ENCODE data around the gene PDSS2.
"Not testable (repeated sequence)": the region's sequence is repeated elsewhere in the genome, so short reads cannot be mapped to it uniquely, and the experiment has no call there.

The PDSS2 gene

DNA sequence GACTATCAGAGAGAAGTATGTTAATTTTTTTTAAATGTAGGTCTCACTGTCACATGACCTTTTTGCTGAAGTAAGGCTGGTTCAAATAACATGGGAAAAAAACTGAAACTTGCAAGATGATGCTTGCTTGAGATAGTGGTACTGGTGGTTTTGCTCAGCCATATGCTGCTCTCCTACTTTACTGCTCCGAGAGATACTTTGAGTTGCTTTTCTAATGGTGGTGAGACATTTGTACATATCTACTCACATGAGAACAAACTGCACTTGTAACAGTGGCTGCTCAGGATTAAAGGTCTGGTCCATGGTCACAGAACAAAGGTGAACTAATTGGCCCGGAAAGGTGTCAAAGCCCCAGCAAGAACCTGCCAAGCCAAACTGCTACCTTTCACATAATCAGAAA is 237.8 kb downstream of the PDSS2 start:
- DNase-seq (ENCODE audit: low read depth in 1 of 2, low spot score in 1 of 2) = no peak

GRCh38 chr6:107219851-107220250 is 239.5 kb downstream of the PDSS2 start:
- DNase-seq (ENCODE audit: low read depth in 1 of 2, low spot score in 1 of 2) = no peak

GRCh38 chr6:107218142-107218541 is 241.2 kb downstream of the PDSS2 start:
- no peak for DNase-seq (ENCODE audit: low read depth in 1 of 2, low spot score in 1 of 2)

DNA sequence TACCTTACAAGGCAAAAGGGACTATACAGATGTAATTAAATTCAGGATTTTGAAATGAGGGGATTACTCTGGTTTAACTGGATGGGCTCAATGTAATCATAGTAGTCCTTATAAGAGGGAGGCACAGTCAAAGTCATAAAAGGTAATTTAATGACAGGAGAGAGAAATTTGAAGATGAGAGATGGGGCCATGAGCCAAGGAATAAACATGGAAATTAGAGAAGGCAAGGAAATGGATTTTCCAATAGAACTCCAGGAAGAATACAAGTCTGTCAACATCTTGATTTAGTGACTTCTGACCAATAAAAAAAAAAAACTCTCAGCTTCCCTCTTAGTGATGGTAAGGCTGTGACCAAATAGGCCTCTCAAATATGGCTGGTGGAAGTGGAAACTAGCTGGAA is 242.1 kb downstream of the PDSS2 start:
- no peak for DNase-seq (ENCODE audit: low read depth in 1 of 2, low spot score in 1 of 2)

- DNase-seq (ENCODE audit: low read depth in 1 of 2, low spot score in 1 of 2) = no peak
These were observed 243.0 kb downstream of the PDSS2 start for GRCh38 chr6:107216197-107216933.

DNA sequence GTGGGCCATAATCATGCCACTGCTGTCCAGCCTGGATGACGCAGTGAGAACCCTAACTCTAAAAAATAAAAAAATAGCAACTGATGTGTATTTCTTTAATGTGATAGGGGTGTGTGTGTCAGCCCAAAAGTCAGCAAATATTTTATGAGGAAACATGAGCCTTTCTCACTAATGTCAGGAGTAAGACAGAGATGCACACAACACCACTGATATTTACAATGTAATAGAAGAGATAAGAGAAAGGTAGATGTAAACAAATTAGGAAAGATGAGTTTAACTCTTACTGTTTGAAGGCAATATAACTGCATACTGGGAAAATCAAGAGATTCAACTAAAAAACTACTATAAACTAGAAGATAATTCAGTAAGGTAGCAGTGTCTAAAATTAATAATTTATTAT is 244.0 kb downstream of the PDSS2 start:
- DNase-seq (ENCODE audit: low read depth in 1 of 2, low spot score in 1 of 2) = no peak

DNA sequence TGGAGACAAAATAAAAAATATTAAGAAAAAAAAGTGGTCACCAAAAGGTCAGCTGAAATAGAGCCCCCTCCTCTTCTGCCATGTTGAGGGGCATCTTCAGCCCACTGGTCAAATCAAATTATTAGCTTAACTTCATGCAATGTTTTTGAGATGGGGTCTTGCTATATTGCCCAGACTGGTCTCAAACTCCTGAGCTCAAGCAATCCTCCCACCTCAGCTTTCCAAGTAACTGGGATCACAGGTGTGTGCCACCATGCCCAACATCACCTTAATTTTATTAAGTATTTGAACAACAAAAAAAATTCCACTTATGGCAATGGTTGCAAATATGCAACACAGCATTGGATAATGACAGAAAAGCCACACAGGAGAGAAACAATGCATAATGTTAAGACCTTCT is 244.7 kb downstream of the PDSS2 start:
- DNase-seq (ENCODE audit: low read depth in 1 of 2, low spot score in 1 of 2) = no peak

DNA sequence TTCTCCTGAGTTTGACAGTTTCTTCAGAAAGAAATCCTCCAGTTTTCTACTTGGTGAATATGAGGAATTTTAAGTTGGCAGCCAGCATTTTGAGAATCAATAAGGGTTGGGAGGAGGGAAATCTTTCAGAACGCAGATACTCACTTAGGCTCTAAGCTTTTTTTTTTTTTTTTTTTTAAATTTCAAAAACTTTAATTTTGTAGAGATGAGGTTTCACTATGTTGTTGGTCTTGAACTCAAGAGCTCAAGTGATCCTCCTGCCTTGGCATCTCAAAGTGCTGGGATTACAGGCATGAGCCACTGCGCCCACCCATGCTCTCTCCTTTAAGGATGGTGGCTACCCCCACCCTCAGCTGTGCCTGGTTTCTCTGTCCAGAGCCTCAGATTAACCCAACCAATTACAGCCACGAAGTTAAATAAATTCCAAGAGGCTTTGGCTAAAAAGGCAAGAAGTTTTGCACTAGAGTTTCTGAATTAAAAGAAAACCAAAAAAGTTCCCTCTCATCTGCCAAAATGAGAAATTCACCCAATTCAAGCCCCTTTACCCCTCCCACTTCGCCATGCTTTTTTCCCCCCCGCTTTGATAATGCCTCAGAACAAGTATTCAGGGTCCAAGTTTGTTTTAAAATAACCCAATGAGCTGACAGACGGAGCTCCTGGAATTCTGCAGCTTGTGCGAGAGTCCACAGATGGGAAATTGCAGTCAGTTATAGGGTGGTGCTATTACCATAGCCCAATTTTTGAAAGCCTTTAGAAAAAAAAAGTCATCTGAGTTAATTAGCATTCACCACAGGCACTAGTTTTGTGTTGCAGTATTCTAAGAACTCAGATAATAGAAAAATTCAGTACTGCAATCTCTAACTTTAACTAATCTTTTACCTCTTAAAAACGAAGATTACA is 249.7 kb downstream of the PDSS2 start:
- no peak for DNase-seq (ENCODE audit: low read depth in 1 of 2, low spot score in 1 of 2)

GRCh38 chr6:107207251-107207873 is 252.0 kb downstream of the PDSS2 start:
- DNase-seq (ENCODE audit: low read depth in 1 of 2, low spot score in 1 of 2) = no peak

DNA sequence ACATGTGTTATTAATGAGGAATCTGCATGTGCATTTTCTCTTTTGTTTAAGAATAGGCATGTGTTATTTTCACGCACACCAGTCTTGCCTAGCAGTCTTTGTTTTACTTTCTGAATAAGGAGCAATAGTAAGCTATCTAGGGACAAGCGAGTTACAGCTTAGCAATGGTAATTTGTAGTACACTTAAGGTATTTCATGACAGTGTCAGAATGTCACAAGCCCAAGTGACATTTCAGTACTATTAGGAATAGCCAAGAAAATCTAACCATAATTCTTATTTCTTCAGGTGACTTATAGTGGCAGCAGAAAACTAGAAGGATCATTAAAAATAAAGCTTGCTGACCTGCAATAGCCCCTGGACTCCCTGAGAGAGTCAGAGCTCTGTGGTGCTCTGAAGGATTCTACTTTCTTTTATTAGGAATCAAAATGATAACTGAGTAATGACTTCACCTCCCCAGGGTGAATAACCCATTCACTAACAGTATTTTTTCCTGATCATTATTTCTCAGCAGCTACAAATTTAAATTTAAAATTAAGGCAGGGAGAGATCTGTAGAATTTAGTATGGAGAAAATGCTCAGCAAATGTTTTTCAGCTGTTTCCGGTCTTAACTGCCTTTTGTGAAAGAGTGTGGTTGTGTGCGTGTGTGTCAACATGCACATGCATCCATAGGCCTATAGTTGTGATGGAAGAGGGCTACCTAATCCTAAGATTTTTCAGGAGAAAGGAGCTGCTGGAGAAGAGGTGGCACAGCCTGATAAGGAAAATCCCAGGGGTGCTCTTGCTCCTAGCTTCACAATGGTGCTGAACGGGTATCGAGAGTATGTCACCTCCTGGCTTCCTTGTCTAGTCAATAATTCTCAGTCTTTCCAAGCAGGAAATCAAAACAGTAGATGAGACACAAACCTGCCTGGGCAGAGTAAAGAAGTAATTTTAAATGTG is 254.0 kb downstream of the PDSS2 start:
- DNase-seq (ENCODE audit: low read depth in 1 of 2, low spot score in 1 of 2) = no peak

- no peak for DNase-seq (ENCODE audit: low read depth in 1 of 2, low spot score in 1 of 2)
These were observed 256.4 kb downstream of the PDSS2 start for GRCh38 chr6:107202876-107203468.

DNA sequence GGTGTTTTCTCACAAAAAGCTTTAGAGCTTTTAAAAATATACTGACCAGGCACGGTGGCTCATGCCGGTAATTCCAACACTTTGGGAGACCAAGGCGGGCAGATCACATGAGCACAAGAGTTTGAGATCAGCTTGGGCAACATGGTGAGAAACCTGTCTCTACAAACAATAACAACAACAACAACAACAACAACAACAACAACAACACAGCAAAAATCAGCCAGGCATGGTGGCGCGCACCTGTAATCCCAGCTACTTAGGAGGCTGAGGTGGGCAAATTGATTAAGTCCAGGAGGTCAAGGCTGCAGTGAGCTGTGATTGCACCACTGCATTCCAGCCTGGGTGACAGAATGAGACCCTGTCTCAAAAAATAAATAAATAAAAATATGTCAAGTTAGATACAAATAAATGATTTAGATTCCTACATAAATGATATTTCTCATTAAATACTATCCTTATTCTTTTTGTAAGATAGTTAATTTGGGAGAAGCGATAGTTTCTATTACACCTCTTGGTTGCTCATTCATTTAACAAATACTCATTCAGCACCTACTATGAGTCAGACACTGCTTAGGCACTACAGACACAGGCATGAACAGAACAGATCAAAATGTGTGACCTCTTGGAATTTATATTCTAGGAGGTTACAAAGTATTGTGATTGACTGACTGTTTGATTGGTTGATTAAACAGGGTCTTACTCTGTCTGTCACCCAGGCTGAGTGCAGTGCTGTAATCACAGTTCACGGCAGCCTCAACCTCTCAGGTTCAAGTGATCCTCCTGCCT is 260.5 kb downstream of the PDSS2 start:
- no peak for DNase-seq (ENCODE audit: low read depth in 1 of 2, low spot score in 1 of 2)

DNA sequence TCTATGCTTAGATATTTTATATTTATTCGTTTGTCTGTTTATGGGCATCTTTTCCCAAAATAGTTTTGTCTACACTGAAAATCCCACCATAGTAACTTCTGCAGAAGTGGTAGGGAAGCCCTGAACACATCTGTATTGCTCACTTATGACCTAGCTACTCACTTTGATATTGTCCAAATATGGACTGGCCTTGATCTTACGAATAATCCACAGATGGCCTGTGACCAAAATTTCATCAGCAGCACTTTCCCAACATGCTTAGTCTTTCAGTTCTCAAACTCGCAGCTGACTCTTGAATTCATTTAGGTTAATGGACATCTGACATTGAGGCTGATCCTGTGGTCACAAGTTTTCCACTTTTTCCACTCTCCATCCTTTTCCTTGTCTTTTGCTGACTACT is 263.2 kb downstream of the PDSS2 start:
- DNase-seq (ENCODE audit: low read depth in 1 of 2, low spot score in 1 of 2) = no peak

DNA sequence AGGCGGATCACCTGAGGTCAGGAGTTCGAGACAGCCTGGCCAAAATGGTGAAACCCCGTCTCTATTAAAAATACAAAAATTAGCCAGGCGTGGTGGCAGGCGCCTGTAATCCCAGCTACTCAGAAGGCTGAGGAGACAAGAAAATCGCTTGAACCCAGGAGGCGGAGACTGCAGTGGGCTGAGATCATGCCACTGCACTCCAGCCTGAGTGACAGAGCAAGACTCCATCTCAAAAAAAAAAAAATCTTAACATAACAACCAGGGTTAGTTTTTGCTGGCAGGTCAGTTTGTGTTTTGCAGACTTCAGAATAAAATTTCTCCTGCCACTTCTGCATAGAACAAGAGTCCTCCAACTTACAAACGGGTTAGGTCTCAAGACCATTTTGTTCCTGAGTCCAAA is 264.6 kb downstream of the PDSS2 start:
- not testable (repeated sequence) for DNase-seq (ENCODE audit: low read depth in 1 of 2, low spot score in 1 of 2)

DNA sequence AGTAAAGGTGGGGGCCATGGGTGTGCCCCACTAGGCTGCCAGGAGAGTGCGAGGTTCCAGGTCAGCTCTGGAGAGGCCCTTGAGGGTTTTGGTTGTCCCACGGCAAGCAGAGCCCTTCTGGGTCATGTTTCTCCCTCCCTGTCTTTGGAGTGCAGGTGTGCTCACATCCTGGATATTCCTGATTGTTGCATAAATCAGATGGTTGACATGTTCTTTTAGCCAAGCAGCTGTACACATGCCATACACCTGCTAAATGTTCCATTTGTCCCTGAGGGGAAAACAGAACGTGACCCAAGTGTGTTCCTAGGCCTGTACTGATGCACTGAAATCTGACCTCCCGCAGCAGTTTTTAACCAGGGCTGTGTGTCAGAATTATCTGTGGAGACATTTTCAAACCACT is 266.5 kb downstream of the PDSS2 start:
- DNase-seq (ENCODE audit: low read depth in 1 of 2, low spot score in 1 of 2) = no peak

DNA sequence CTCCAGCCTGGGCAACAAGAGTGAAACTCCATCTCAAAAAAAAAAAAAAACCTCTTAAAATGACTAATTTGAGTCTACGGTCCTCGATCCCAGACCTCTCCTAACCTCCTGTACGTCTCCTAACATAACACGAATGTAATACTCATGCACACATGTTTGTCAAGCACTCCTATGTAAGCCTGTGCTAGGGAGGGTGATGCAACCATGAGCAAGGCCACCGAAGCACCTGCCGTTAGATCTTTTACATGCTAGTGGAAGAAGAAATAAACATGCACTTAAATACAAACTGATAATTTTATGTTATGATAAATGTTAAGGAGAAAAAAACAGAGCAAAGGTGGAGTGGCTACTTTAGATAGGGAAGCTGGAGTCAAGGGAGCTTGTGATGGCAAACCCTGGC is 271.7 kb downstream of the PDSS2 start:
- no peak for DNase-seq (ENCODE audit: low read depth in 1 of 2, low spot score in 1 of 2)

DNA sequence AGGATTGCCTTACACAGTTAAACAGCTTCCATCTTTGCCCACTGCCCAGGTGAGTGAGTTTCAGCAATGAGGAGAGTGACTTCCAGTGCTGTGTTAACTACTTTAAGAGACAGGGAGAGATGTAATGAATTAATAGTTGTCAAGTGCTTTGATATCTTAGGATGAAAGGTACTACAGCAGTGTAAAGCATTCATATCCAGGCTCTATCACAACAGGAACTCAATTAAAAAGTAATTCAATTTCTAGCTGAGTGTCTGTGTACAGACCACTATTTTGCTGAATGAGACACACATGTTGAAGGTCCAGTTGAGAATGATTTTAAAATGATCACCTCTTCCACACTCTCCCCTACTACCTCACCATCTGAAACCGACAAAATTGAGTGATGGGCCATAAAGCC is 273.3 kb downstream of the PDSS2 start:
- no peak for DNase-seq (ENCODE audit: low read depth in 1 of 2, low spot score in 1 of 2)

DNA sequence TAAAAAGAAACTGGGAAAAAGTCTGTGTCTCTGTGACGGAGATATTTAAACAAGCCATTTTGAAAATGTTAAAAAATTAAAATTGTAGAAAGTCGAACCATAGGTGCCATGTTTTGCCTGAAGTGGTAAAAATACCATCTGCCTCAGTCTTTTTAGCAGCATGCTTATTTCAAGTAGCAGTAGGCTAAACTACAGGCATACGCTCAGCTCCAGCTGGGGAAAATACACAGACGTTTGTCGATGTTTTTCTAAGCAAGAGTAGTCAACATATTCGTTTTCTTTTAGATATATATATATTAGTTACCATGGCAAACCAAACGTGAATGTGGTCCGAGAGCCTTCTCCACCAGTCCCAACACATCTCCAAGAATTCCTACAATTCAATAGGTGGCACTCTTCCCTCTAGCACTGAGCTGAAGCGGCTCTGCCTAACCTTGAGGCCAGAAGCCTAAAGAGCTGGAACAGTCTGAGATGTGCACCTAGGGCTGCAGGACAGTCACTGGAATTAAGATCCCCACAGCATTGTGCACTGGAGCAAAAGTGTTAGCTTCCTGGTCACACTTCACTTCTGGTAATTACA is 273.9 kb downstream of the PDSS2 start:
- DNase-seq (ENCODE audit: low read depth in 1 of 2, low spot score in 1 of 2) = no peak

DNA sequence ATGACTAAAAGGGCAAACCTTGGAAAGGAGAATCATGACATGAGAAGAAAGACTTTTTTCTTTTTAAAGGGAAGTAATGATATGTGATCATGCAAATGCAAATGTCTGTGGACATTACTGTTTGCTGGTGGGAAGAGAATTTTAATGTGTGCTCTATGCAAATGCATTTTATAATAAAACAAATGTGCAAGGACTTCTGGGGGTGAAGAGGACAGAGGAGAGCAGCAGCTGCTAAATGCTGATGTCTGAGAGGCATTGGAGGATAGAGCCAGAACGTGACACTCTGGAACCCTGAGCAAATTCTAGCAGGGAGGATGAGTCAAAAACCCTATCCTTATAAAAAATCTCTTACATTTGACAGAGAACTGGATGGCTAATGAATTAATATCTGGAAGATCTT is 274.9 kb downstream of the PDSS2 start:
- DNase-seq (ENCODE audit: low read depth in 1 of 2, low spot score in 1 of 2) = no peak
